ENCODE data around the gene TSKS. TPM values are rescaled to one million over a fixed set of nuclear protein-coding genes. Genes with fewer than 3 reads are reported as not detected.

TSKS gene
- total RNA-seq, 1 experiment from 2014 or later = 0.28 TPM

GRCh38 chr19:49749771-49750170 is 13.3 kb downstream of the TSKS start:
- Histone ChIP-seq H3T11ph (ENCODE audit: low read length) (no peak overlapping the region), H3K23me2 (ENCODE audit: insufficient read length, low read depth, low read length, poor library complexity, severe bottlenecking) (no peaks in the 10 kb centered on the region), H2AFZ (ENCODE audit: low read length) (no peak overlapping the region), H3K79me1 (ENCODE audit: insufficient read depth, low read depth, low read length, poor library complexity, severe bottlenecking) (no peaks in the 10 kb centered on the region), H3K9me3 (ENCODE audit: control insufficient read depth, low read depth, low read length) (no peaks in the 10 kb centered on the region), H4K5ac (ENCODE audit: insufficient read length, low read depth, low read length) (no peak overlapping the region), H2BK12ac (ENCODE audit: insufficient read length, low read depth, low read length) (no peak overlapping the region), H2AK5ac (ENCODE audit: insufficient read length, low read length) (no peak overlapping the region), H3K27ac (ENCODE audit: insufficient read length, low read depth, low read length) (no peak overlapping the region), H2BK5ac (ENCODE audit: insufficient read length, low read length) (no peak overlapping the region), H3K56ac (ENCODE audit: insufficient read length, low read depth, low read length) (no peak overlapping the region), H2BK20ac (ENCODE audit: low read depth, low read length, poor library complexity, severe bottlenecking) (no peak overlapping the region), H4K8ac (replicated peaks; ENCODE audit: insufficient read length, low read depth, low read length) (no peak overlapping the region), H3K23ac (ENCODE audit: insufficient read length, low read depth, low read length) (no peak overlapping the region), H3K27me3 (ENCODE audit: insufficient read depth, low read length) (no peaks in the 10 kb centered on the region), H3K4ac (ENCODE audit: low read depth, low read length) (no peak overlapping the region), H3K4me1 (ENCODE audit: insufficient read depth, low read length) (peaks cover 2% of the 10 kb centered on the region), H4K20me1 (ENCODE audit: control insufficient read depth, insufficient read depth, insufficient read length) (no peaks in the 10 kb centered on the region), H3K79me2 (ENCODE audit: insufficient read depth, low read length) (no peaks in the 10 kb centered on the region), H3K4me2 (ENCODE audit: insufficient read depth, insufficient read length, low read length) (no peak overlapping the region), H3K18ac (ENCODE audit: insufficient read length, low read depth, low read length) (no peak overlapping the region), H4K91ac (ENCODE audit: insufficient read length, low read depth, low read length) (no peak overlapping the region), H3K14ac (ENCODE audit: insufficient read depth, low read length) (no peak overlapping the region), H3K9ac (ENCODE audit: extremely low read depth, insufficient read length, low read length) (no peak overlapping the region), H2BK120ac (ENCODE audit: low read depth, low read length, poor library complexity, severe bottlenecking) (no peak overlapping the region), H2BK15ac (ENCODE audit: low read depth, low read length) (no peak overlapping the region)
- TF ChIP-seq CTCF (conservative IDR thresholded peaks at IDR 0.05) = no peak
- no peak for DNase-seq
- Mint-ChIP-seq H3K4me3 (no peak overlapping the region), H3K27me3 (ENCODE audit: low read depth) (peaks cover 6% of the 10 kb centered on the region), H3K9me3 (peaks cover 19 to 26% of the 10 kb centered on the region in 2 experiments), H3K27ac (no peak overlapping the region), H3K36me3 (ENCODE audit: insufficient read depth in 1 of 3, low read depth in 3 of 3) (peaks cover 0 to 3% (median 0%) of the 10 kb centered on the region in 3 experiments; a peak in 3 of 7 replicates), H3K4me1 (peaks cover 3 to 17% of the 10 kb centered on the region in 2 experiments)
- no CpG with 5 or more reads among the region's 1 CpG for WGBS (ENCODE audit: extremely low coverage, insufficient read length, low lambda C conversion rate)

Measured in H9 (cell line).